Measurements from ENCODE around the gene CLPSL2.
"Not testable (repeated sequence)": the region's sequence is repeated elsewhere in the genome, so short reads cannot be mapped to it uniquely, and the experiment has no call there.

The CLPSL2 gene, protein sequence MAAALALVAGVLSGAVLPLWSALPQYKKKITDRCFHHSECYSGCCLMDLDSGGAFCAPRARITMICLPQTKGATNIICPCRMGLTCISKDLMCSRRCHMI

DNA sequence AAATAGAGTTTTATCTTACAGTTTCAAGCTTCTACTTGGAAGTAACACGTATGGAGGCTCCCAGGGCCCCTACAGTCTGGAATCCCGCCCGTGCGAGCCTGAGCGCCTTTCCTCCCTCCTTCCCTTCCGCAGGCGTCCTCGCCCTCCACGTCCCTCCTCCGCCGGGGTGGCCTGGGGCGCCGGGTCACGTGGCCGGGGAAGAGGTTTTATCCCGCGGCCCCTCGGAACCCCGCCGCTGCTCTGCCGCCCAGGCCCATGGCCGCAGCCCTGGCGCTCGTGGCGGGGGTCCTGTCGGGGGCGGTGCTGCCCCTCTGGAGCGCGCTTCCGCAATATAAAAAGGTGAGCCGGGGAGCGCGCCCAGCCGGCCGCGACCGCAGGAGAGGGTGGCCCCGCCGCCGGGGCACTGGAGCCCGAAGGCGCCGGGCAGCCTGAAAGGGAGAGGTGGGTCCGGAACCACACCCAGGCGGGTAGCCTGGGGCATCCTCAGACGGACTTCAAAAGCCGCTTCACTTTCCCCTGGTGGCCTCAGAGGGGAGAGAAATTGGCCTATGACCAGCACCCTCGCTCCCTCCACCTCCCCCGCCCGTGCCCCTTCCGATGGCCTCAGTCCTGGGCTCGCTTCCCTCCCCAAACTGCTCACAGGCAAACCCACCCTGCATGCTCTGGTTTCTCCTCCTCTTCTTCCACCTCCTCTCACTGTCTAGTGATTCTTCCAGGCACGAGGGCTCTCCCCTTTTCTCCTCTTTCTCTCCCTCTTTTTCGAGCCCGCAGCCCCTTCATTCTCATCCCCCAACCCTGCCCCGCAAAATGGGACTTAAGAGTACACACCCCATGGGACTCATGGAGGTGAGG, at the start of gene CLPSL2:
CLPSL2 (plus strand) TSS at position 235 of the 852 bp plus-strand sequence; CDS start at position 256, 21 bp downstream.
- peak; percentile 11 for DNase-seq

DNA sequence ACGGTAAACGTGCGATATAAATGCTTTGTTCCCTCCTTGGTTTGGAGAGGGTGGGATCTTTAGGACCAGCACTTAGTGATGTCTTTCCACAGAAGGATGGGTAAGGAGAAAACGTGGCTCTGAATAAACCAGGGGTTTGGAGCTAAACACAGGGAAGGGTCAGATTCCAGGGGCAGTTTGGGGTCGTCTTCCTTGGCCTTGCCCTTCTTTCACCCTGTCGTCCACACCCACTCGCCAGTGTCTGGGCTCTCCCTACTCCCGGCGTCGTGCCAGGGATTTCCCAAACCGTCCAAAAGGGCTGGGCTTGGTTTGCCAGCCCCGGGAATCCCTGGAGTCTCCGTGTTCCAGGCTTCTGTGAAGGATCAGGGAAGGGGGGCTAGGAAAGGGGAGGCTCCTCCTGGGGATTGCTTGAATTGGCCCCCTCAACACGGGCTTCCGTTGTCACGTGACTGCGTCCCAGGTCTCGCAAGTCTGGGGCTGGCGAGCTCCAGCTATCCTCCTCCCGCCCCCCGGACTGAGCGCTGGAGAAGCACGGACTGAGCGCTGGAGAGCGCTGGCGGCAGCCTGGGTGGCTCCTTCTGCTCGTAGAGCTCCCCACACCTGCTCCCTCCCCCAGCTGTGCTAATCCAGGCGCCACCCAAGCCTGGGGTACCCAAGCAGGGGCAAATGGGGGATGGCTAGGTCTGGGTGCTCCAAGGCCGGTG, 49.0 kb upstream of the CLPSL2 start:
- DNase-seq, result peak; percentile 60

DNA sequence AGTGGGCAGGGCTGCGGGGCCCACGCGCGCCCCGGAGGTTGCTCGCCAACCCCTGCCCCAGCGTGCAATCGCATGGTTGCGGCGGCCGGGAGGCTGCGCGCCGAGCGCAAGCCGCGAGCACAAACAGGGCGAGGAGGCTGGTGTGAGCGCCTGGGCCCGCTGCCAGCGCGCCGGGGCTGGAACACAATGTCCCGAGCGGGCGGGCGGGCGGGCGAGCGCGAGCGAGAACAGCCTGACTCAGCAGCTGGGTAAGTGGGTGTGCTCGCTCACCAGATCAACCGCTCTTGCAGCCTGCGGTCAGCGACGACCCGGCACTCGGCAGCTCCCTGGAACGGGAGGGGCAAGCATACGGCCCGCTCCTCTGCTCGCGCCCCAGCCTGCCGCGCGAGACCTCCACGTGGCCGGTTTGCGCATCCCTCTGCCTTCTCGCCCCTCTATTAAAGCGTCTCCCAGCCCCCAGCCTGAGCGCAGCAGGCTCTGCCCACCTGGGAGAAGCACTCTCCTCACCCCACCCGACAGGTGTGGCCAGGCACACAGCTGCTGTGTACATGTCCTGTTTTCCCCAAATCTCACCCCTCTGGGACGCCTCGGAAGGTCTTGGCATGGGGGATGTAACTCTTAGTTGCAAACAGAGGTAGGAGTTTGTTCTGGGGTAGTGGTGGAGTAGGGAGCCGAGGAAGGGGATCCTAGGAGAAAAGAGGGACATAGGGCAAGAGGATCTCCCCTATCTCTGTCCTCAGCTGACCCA, 48.3 kb upstream of the CLPSL2 start:
- peak; percentile 67 for DNase-seq

DNA sequence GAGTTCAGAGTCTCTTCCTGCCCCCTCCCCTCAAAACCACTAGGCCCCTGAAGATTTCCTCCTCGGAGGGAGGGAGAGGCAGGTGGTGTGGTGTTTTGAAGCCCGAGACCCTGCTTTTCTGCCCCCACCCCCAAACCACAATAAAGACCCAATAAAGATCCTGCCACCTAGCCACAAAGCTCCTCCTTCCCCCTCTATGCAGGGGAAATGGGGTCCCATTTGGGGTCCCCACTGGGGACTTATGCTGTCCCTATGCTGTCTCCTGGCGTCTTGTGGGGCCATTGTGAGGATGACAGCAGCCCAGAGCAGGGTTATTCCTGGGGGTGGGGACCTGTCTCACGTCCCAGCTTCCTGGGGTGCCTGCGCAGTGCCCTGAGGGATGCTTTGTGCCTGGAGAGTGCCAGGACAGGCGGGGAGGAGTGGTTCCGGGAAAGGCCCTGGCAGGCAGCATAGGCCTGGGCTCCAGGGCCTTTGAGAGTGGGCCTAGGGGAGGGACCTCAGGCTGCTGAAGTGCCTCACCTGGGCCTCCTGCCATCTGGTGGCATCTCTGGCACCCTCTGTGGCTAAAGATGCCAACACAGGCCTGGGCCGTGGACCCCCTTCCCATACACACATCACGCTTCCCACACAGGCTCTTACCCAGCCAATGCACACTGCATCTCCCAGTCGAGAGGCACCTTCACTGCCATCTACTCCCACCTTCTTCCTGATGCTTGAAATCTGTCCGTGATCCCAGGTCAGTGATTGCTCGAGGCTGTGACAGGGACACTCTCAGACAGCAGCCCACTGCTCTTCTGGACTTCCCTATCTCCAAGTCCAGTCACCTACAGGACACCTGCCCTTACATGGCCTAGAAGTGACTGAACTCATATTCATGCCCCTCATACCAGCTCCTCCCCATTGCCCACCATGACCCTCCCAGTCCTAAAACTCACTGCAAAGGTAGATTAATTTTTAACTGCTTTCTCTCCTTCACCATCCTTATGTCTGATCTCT, 47.4 kb upstream of the CLPSL2 start:
- no peak for DNase-seq

DNA sequence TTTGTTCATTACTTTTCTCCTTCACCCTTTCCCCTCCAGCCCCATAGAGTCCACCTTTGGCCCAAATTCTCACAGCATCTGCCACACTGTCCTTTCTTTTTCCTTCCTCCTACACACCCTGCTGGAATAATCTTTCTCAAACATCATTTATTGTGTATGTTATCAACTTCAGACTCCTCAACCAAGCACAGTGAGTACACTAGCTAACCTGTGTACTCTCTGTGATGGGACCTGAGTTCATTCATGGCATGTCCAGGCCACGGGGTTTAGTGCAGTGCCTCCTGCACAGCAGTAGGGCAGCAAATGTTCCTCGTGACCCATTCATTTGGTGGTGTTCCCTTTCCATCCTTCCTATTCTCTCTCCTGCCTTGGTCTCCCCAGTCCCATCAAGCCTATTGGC, 46.7 kb upstream of the CLPSL2 start:
- no peak for DNase-seq

DNA sequence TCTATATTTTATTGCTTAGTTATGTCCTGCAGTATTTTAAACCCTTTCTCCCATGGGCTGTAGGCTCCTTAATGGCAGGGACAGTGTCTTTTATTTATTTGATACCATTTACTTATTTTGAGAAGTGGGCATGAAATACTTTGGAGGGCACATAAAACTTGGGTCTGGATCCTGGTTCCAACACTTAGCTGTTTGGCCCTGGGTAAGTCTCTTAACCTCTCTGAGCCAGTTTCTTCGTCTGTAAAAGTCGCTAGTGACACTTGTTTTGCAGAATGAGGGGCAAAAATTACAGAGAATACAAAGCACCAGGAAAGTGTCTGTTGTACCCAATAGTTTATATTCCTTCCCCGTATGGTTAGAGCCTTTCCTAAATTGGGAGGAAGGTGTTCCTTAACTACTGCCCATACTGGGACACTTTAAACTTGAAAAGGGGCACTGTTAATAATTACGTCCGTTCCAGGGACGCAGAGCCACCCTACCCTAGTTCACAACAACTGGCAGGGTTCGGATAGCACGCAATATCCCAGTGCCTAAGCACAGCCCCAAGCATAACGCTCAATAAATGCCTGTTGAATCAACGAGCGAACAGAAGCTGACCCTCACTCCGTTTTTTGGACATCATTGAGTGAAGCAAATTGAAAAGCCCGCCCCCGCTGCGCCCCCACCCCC, 45.5 kb upstream of the CLPSL2 start:
- no peak for DNase-seq

DNA sequence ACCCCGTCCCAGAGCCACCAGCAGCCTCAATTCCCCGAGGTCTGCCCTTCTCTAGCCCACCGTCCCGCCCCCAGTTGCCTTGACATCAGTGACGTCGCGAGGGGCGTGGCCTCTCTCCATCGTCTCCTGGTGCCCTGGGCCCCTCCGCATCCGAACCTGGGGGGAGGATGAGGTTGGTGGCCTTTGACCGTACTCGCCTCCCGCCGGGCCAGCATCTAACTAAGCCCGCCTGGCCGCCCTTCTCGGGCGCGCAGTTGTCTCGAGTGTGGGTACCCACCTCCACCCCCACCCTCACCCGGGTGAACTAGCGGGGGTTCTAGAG, 45.0 kb upstream of the CLPSL2 start:
- DNase-seq, result peak; percentile 68

DNA sequence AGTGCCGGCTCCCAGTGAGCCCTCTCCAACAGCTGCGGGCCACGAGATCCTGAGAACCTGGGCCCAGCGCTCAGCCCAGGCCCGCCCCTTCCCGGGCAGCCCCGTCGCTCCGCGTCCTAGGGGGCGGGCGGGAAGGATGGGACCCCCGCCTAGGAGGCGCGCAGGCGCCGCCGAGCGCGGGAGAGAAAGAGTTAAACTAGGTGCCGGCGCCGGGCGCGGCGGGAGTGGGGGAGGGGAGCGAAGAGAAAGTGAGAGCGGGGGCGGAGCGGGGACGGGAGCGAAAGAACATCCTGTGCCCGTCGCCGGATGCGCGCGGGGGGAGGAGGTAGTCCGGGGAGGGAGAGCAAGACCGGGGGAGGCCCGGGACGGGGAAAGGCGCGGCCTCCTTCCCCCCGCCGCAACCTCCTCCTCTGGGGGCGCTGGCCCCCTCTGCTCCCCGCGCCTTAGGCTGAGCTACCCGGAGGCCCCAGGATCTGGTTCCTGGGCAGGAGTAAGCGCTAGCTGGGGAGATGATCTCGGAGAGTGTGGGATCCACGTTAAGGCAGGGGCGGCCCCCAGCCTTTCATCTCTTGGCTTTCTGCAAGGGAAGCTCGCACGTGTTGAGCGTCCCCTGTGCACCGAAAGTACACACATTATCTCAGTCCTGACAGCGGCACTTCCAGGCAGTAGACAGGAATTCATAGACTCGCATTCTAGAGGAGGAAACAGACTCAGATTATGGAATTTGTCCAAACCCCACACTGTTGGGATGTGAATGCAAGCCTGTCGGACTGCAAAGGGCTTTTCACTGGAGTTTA, 44.5 kb upstream of the CLPSL2 start:
- DNase-seq, result peak; percentile 51

DNA sequence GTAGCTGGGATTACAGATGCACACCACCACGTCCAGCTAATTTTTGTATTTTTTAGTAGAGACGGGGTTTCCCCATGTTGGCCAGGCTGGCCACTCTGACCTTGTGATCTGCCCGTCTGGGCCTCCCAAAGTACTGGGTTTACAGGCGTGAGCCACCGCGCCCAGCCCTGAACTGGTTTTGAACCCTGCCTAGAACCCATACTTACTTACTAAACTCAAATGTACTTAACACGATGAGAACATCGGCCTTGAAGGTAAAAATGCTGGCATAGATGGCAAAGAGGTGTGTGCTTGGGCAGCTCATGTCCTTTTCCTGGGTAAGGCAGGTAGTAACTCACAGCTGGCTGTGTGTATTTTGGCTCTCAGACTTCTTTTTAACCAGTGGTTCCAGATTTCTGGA, 42.8 kb upstream of the CLPSL2 start:
- no peak for DNase-seq

DNA sequence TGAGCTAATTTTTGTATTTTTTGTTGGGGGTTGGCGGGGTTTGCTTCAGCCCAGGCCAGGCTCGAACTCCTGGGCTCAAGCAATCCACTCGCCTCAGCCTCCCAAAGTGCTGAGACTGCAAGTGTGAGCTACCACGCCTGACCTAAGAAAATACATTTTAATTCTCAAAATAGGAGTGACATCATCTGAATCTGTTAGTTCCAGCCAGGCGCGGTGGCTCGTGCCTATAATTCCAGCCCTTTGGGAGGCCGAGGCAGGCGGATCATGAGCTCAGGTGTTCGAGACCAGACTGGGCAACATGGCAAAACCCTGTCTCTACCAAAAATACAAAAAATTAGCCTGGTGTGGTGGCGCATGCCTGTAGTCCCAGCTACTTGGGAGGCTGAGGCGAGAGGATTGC, 42.1 kb upstream of the CLPSL2 start:
- not testable (repeated sequence) for DNase-seq

DNA sequence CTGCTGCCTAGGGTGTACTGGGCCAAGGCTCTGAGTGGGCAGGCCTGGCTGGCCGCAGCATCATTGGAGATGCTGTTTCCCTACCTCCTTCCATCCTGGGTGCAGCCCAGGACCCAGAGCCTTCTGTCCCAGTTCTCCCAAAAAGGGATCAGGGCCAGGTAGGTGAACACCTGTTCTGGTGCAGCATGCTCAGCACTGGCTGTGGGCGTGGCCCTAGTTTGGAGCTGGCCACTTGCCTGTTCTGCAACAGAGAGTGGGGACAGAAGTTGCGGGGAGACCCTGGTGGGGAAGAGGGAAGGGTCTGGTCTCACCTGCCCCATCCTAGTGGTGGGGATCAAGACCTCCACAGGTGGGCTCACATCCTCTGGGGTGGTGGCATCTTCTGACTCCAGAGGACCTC, 40.9 kb upstream of the CLPSL2 start:
- no peak for DNase-seq

DNA sequence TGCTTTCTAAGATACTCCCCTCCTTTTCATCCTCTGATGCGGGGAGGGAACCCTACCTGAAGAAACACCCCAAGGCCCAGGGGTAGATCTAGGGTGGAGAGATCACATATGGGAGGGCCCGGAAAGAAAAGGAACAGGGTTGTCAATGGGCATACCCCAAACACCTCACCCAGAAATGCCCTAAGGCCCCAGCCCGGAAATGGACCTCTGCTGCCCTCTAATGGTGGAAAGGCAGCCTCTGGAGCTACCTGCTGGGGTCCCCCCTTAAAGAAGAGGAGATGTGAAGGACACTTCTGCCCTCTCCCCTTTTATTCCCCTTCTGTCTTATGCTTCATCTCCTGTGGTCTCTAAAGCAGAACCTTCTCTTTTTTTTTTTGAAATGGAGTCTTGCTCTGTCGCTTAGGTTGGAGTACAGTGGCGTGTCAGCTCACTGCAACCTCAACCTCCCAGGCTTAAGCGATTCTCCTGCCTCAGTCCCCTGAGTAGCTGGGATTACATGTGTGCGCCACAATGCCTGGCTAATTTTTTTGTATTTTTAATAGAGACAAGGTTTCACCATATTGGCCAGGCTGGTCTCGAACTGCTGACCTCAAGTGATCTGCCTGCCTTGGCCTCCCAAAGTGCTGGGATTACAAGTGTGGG, 40.0 kb upstream of the CLPSL2 start:
- DNase-seq, result no peak

DNA sequence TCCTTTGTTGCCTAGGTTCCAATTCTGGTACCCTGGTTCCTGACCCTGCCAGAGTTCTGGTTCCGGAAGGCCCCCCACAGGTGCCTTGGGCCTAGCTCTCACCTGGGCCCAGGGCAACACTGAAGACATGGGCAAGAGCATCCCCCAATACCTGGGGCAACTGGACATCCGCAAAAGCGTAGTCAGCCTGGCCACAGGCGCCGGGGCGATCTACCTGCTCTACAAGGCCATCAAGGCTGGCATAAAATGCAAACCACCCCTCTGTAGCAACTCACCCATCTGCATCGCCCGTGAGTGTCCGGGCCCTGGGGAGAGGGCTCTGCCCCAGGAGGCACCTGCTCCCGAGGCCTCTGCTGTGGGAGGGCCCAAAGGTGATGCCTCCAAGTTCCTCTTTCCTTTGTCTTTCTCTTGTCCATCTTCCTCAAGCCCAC, 39.4 kb upstream of the CLPSL2 start, which contains the start of gene ARMC12:
ARMC12 (plus strand) TSS at position 51 of the 431 bp plus-strand sequence; CDS start at position 128, 77 bp downstream.
- no peak for DNase-seq

DNA sequence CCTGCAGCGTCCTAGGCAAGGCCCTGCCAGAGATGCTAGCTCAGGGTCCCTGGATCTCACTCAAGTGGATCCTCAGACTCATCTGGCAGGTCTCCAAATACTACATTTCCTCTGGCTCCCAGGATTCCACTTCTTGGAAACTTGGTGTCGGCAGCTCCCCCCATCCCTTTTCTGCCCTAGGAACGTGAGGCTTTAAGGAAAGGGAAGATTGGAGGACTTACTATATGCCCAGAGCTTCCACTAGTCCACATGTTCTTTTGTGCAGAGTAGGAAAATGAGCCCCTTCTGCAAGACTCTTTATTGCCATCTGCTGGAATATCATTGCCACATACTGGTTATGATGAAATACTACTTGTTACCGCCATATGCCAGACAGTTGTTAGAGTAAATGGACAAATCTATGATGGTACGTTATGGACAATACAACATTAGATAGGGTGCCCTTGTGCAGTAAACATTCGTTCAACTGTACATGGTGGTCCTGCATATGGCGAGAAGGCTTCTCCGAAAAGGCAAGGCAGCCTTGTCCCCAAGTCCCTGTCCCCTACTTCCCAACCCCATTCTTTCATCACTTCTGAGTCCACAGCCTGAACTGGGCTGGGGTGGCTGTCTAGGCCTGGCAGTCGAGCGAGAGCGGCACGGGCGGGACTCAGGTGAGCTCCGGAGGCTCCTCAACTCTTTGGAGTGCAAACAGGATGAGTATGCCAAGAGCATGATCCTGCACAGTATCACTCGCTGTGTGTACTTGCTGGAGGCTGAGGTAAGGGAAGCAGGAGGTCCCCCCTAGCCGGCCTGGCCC, 38.8 kb upstream of the CLPSL2 start:
- peak; percentile 20 for DNase-seq

DNA sequence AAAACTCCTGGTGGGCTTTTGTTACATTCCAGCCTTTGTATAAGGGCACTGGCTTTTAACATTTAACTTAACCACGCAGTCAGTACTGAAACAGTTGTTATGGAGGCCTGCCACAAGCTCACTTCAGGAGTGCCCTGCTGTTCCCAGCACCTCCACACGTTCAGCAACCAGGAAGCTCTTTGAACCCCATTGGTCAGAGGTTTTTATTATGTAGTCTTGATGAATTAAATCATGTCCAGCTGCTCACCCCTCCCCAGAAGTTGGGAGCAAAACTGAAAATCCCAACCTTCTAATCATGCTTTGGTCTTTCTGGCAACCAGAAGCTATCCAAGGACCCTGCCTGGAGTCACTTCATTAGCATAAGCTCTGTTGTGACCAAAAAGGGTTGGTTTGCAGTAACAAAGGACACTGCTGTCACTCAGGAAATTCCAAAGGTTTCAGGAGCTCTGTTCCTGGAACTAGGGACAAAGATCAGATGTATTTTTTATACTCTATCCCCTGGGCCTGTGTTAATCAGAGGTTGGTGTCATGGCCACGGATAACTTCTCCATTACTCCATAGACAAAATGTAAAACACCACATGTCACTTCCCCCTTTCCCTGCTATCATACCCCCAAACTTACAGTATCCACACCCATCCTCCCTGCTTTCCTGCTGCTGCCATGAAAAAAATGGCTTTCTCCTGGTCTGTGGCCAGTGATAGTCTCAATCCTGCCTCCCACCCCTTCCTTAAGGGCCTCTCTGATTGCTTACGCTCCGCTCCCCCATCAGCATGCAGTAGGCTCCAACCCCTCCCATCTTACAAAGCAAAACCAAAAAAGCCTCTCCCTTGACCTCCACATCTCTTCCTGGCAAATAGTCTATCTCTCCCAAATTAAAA, 36.5 kb upstream of the CLPSL2 start:
- DNase-seq, result no peak

DNA sequence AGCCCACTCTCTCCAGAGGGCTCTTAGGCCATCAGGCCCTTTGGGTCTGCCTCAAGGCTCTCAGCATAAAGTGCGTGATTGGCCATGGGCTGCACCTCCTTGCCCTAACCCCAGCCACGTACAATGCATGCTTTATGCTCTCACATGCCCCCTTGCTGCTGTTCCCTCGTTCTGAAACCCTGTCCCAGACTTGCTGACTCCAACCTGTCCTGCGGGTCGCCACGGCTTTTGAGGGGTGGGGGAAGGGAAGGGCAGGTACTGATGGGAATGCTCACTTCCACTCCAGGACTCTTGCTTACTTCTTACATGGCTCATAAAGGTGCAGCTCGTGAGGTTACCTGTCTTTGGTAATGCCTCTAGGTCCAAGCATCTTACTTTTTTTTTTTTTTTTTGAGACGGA, 33.6 kb upstream of the CLPSL2 start:
- no peak for DNase-seq

DNA sequence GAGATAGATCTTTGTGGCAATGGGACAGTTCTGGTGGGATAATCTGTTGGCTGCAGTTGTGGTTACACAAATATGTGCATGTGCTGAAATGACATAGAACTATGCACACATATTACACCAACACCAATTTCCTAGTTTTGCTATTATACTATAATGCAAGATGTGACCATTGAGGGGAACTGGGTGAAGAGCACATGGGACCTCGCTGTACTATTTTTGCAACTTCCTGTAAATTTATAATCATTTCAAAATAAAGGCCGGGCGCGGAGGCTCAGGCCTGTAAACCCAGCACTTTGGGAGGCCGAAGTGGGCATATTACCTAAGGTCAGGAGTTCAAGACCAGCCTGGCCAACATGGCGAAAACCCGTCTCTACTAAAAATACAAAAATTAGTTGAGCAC, 30.9 kb upstream of the CLPSL2 start:
- no peak for DNase-seq

DNA sequence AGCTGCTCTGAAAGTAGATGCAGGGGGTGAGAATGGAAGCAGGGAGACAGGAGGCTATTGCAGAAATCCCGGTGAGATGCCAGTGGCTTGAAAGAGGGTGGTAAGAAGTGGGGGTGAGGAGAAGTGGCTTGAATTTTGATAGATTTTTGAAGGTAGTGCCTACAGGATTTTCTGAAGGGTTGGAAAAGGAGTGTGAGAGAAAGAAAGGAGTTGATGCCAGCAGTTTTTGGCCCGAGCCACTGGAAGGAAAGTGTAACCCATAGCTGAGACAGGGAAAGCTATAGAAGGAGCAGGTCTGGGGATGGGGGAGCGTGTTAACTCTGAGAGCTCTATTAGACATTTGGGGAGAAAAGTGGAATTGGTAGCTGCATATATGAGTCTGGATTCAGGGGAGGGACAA, 29.9 kb upstream of the CLPSL2 start:
- no peak for DNase-seq
